Transverse colon (tissue), 4 donors: Measurements from ENCODE around the gene GLYATL1.

Experiments
- CTCF ChIP-seq, 5 experiments: fragments of 200-600 bp in 3 of 5; fragments of 450-650 bp in 2 of 5; sonication (generic) in 3 of 5; IDR thresholded peaks; 1 replicate in 2 of 5; 2 replicates in 3 of 5; pipeline ENCODE4 v1.5.1; 2016 to 2017; ENCODE audit warnings: antibody characterized with exemption in 5 of 5, inconsistent platforms in 3 of 5, mild to moderate bottlenecking in 2 of 5, moderate library complexity in 1 of 5
- EP300 ChIP-seq: sonication (generic); formaldehyde crosslinking; IDR thresholded peaks from one replicate; pipeline ENCODE4 v1.6.1; 2017; ENCODE audit warnings: antibody characterized with exemption, low read depth
- POLR2A ChIP-seq: fragments of 450-650 bp; IDR thresholded peaks from one replicate; pipeline ENCODE4 v1.6.1; 2016; ENCODE audit warnings: antibody characterized with exemption, mild to moderate bottlenecking, moderate library complexity
- POLR2AphosphoS5 ChIP-seq, 3 donors: sonication (generic); formaldehyde crosslinking; IDR thresholded peaks; one replicate each; pipeline ENCODE4 v1.6.1; 2016; ENCODE audit warnings: antibody characterized with exemption in 3 of 3

GRCh38 chr11:58928691-58929090 is 10.6 kb upstream of the GLYATL1 start:
- no peak for TF ChIP-seq CTCF (IDR thresholded peaks at IDR 0.05)
- no peak for TF ChIP-seq POLR2A
- TF ChIP-seq EP300, result no peak
- no peak for TF ChIP-seq POLR2AphosphoS5 (IDR thresholded peaks at IDR 0.05)
